ENCODE results near the gene TRAPPC6A. TPM values are rescaled to one million over a fixed set of nuclear protein-coding genes. Genes with fewer than 3 reads are reported as not detected.

The TRAPPC6A gene
- total RNA-seq, 2 donors from 2014 or later = 17.9 to 22.8 TPM

- TF ChIP-seq CTCF (IDR thresholded peaks at IDR 0.05) = no peak
- Histone ChIP-seq H3K36me3 (no peaks in the 10 kb centered on the region), H3K4me3 (no peak overlapping the region), H3K27me3 (no peaks in the 10 kb centered on the region), H3K4me1 (no peaks in the 10 kb centered on the region), H3K9me3 (no peaks in the 10 kb centered on the region), H3K27ac (no peak overlapping the region)
- no peak for DNase-seq (ENCODE audit: low spot score)
These were observed 17.7 kb upstream of the TRAPPC6A start for GRCh38 chr19:45195764-45196163.

DNA sequence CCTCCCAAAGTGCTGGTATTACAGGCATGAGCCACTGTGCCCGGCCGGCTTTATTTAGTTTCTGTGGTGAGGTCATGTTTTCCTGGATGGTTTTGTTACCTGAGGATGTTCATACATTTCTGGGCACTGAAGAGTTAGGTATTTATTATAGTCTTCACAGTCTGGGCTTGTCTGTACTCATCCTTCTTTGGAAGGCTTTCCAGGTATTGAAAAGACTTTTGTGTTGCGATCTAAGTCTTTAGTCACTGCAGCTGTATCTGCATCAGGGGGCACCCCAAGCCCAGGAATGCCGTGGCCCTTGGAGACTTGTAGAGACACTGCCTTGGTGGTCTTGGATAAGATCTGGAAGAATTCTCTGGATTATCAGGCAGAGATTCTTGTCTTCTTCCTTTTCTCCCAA lies 13.3 kb upstream of the TRAPPC6A start:
- H3K4me1 ChIP-seq = no peaks in the 10 kb centered on the region
- H3K27ac ChIP-seq = no peak overlapping the region
- DNase-seq (ENCODE audit: low spot score) = no peak
- H3K4me3 ChIP-seq = no peak overlapping the region
- no peaks in the 10 kb centered on the region for H3K36me3 ChIP-seq
- no peak for TF ChIP-seq CTCF (IDR thresholded peaks at IDR 0.05)
- no peaks in the 10 kb centered on the region for H3K27me3 ChIP-seq
- peaks cover 0 to 7% of the 10 kb centered on the region in 2 donors for H3K9me3 ChIP-seq

GRCh38 chr19:45189971-45190370 lies 11.9 kb upstream of the TRAPPC6A start:
- Histone ChIP-seq H3K36me3 (no peaks in the 10 kb centered on the region), H3K4me1 (no peaks in the 10 kb centered on the region), H3K27me3 (no peaks in the 10 kb centered on the region), H3K9me3 (peaks cover 0 to 7% of the 10 kb centered on the region in 2 donors), H3K27ac (no peak overlapping the region), H3K4me3 (no peak overlapping the region)
- TF ChIP-seq CTCF (IDR thresholded peaks at IDR 0.05) = no peak
- DNase-seq (ENCODE audit: low spot score) = no peak

GRCh38 chr19:45187421-45188100 lies 9.5 kb upstream of the TRAPPC6A start:
- Histone ChIP-seq H3K36me3 (no peaks in the 10 kb centered on the region), H3K27me3 (no peaks in the 10 kb centered on the region), H3K4me1 (no peaks in the 10 kb centered on the region), H3K4me3 (no peak overlapping the region), H3K27ac (no peak overlapping the region), H3K9me3 (peaks cover 0 to 7% of the 10 kb centered on the region in 2 donors)
- DNase-seq (ENCODE audit: low spot score) = no peak
- peak; percentile 39 to 65 for TF ChIP-seq CTCF (IDR thresholded peaks at IDR 0.05)

DNA sequence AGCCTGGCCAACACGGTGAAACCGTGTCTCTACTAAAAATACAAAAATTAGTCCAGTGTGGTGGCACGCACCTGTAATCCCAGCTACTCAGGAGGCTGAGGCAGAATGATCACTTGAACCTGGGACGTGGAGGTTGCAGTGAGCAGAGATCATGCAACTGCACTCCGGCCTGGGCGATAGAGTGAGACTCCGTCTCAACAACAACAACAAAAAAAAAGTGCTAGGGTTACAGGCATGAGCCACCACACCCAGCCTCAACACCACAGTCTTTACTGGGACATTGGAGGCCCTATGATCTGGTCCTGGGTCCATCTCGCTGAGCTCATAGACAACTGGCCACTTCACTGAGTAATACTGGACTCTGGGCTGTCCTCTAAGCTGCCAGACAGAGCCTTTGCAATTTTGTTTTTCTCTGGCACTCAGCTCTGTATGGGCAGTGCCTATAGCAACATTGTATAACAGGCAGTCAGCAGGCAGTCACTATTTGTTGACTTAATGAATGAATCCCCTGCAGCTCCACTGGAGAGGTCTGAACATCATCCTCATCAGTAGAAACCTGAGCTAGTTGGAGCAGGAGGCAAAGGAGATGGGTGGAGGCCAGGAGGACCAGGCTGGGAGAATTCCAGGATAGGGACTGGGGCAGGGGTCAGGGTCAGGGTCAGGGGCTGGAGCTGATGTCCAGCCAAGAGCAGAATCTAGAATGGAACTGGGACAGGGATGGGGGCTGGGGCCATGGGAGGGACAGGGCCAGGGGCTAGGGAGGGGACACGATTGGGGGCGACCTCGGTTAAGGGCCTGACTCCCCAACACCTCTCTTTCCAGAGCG lies 8.7 kb upstream of the TRAPPC6A start:
- peaks cover 0 to 7% of the 10 kb centered on the region in 2 donors for H3K9me3 ChIP-seq
- no peak overlapping the region for H3K27ac ChIP-seq
- H3K27me3 ChIP-seq = no peaks in the 10 kb centered on the region
- no peaks in the 10 kb centered on the region for H3K36me3 ChIP-seq
- H3K4me1 ChIP-seq = no peaks in the 10 kb centered on the region
- no peak for DNase-seq (ENCODE audit: low spot score)
- no peak overlapping the region for H3K4me3 ChIP-seq
- no peak for TF ChIP-seq CTCF (IDR thresholded peaks at IDR 0.05)
